Measurements from ENCODE around the gene DISC1.

DNA sequence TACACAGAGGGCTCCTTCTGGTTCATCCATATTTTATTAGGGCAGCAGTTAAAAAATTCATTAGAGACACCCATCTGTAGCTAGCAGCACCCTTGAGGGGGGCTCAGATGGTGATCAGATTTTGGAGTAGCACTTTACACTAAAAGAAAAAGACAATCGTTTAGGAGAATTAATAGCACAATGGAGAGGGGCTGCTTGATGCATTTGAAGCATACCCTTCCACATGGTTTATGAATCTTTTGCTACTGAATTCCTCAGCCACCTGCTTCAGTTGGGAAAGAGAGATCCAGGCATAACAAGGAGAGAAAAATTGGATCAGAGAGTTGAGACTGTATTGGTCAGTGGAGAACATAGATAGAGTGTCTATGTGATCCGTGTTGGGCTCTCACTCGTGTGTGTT lies 54.4 kb downstream of the DISC1 start:
- TF ChIP-seq, protein P1, sequence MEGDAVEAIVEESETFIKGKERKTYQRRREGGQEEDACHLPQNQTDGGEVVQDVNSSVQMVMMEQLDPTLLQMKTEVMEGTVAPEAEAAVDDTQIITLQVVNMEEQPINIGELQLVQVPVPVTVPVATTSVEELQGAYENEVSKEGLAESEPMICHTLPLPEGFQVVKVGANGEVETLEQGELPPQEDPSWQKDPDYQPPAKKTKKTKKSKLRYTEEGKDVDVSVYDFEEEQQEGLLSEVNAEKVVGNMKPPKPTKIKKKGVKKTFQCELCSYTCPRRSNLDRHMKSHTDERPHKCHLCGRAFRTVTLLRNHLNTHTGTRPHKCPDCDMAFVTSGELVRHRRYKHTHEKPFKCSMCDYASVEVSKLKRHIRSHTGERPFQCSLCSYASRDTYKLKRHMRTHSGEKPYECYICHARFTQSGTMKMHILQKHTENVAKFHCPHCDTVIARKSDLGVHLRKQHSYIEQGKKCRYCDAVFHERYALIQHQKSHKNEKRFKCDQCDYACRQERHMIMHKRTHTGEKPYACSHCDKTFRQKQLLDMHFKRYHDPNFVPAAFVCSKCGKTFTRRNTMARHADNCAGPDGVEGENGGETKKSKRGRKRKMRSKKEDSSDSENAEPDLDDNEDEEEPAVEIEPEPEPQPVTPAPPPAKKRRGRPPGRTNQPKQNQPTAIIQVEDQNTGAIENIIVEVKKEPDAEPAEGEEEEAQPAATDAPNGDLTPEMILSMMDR (IDR thresholded peaks at IDR 0.05): no peak
- TF ChIP-seq POLR2A (IDR thresholded peaks at IDR 0.05) (no peak), EP300 (IDR thresholded peaks at IDR 0.05) (no peak)
